AG04449 (cell line): Measurements from ENCODE around the gene KIAA1328.
"Not testable (repeated sequence)": the region's sequence is repeated elsewhere in the genome, so short reads cannot be mapped to it uniquely, and the experiment has no call there.

Source experiments
- CTCF ChIA-PET: fragments of 350-600 bp; formaldehyde crosslinking; extraction: SDS; loops from one replicate; lab custom pipeline; 2021; ENCODE audit warnings: antibody characterized with exemption; lab: Yijun Ruan, JAX
- POLR2A ChIA-PET: fragments of 400-600, 350-600 bp; formaldehyde crosslinking; extraction: SDS; loops from one replicate; lab custom pipeline; 2020; ENCODE audit warnings: antibody characterized with exemption, inconsistent platforms; lab: Yijun Ruan, JAX
- DNase-seq: peaks from one replicate; pipeline ENCODE4 v3.0.0-alpha.2; 2010; ENCODE audit warnings: low read depth, low spot score
- H3K4me3 ChIP-seq: 2 replicates; pipeline ENCODE4 v1.5.1; 2011; ENCODE audit warnings: low read depth, mild to moderate bottlenecking, control low read depth, low read length
- CTCF ChIP-seq: IDR thresholded peaks from one replicate; pipeline ENCODE4 v1.5.1; 2011; ENCODE audit warnings: mild to moderate bottlenecking, moderate library complexity, low read length, control low read depth, inconsistent platforms; ENCODE audit not compliant: insufficient read depth; ENCODE audit errors: missing control alignments

Gene KIAA1328

GRCh38 chr18:37156330-37156942, 327.5 kb downstream of the KIAA1328 start:
- ChIA-PET CTCF (no interaction called here), POLR2A (no interaction called here)
- no peak for DNase-seq
- H3K4me3 ChIP-seq = no peak overlapping the region
- TF ChIP-seq CTCF = no peak

- H3K4me3 ChIP-seq = no peak overlapping the region
- POLR2A ChIA-PET = no interaction called here
- CTCF ChIA-PET = no interaction called here
- no peak for DNase-seq
- TF ChIP-seq CTCF = no peak
These were observed 331.3 kb downstream of the KIAA1328 start for GRCh38 chr18:37160038-37160820.

- DNase-seq = no peak
- ChIA-PET CTCF (no interaction called here), POLR2A (no interaction called here)
- no peak for TF ChIP-seq CTCF
- H3K4me3 ChIP-seq = no peak overlapping the region
These were observed 332.6 kb downstream of the KIAA1328 start for GRCh38 chr18:37161491-37161890.

GRCh38 chr18:37162551-37162950, 333.6 kb downstream of the KIAA1328 start:
- H3K4me3 ChIP-seq = no peak overlapping the region
- no peak for DNase-seq
- ChIA-PET POLR2A (no interaction called here), CTCF (interaction anchor here (0.9 kb wide), 1 partner anchor 13 kb away, joined by 3 read pairs; no protein-coding TSS in a partner anchor)
- TF ChIP-seq CTCF = no peak

GRCh38 chr18:37163119-37163518, 334.2 kb downstream of the KIAA1328 start:
- ChIA-PET CTCF (no interaction called here), POLR2A (no interaction called here)
- H3K4me3 ChIP-seq = no peak overlapping the region
- DNase-seq = no peak
- TF ChIP-seq CTCF = no peak

GRCh38 chr18:37166491-37166890, 337.6 kb downstream of the KIAA1328 start:
- CTCF ChIA-PET = no interaction called here
- no peak overlapping the region for H3K4me3 ChIP-seq
- TF ChIP-seq CTCF = no peak
- DNase-seq = no peak
- POLR2A ChIA-PET = no interaction called here

GRCh38 chr18:37166966-37167365, 338.0 kb downstream of the KIAA1328 start:
- DNase-seq, H3K4me3 ChIP-seq, CTCF ChIA-PET, POLR2A ChIA-PET: not testable (repeated sequence)
